ENCODE measurements around the gene ADGRL1. TPM values are rescaled to one million over a fixed set of nuclear protein-coding genes. Genes with fewer than 3 reads are reported as not detected.
"Not testable (repeated sequence)": the region's sequence is repeated elsewhere in the genome, so short reads cannot be mapped to it uniquely, and the experiment has no call there.

Gene ADGRL1
- total and polyA plus RNA-seq, 10 of the 15 experiments (the other 5 are each of a cell fraction or from before 2014, with no cell fraction given) = 0.05 to 4.8 (median 0.71) TPM

DNA sequence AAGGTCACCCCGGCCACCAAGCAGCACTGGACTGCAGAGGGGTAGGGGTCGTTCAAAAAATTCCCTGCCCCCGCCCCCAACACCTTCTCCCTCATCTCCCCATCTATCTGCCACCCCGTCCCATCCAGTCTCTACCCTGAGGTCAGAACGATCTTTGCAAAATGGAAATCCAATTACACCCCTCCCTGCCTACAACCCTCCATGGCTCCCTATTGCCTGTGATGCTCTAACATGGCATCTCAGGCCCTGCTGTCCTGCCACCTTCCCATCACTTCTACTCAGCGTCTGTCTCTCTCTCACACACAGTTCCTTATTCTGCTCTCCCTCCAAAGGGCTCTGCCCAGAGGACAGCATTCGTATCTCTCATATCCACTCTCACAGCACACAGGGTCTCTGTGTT lies 8.7 kb downstream of the ADGRL1 start:
- H3K9me3 ChIP-seq (replicated peaks; ENCODE audit: control insufficient read depth, insufficient read depth, low read length); SMC1A ChIA-PET (ENCODE audit: uncharacterized antibody, unreplicated experiment); H3K27me3 ChIP-seq (replicated peaks in 1 of 2; ENCODE audit: control insufficient read depth in 2 of 2, insufficient read depth in 2 of 2, low read length in 1 of 2); H3K4me3 ChIP-seq; BruUV-seq (replicated peaks); ATAC-seq; H2AFZ ChIP-seq (ENCODE audit: control insufficient read depth, low read depth, low read length); H3K36me3 ChIP-seq (ENCODE audit: control insufficient read depth in 2 of 2, insufficient read depth in 2 of 2, low read length in 1 of 2); H4K20me1 ChIP-seq (ENCODE audit: control insufficient read depth, insufficient read depth); H3K79me2 ChIP-seq (ENCODE audit: control insufficient read depth, insufficient read depth, low read length); H3K4me2 ChIP-seq (ENCODE audit: control insufficient read depth, insufficient read depth); DNase-seq (ENCODE audit: low read depth, low spot score); H3K4me1 ChIP-seq (ENCODE audit: control insufficient read depth, insufficient read depth, low read length); intact Hi-C loops (cut with micrococcal nuclease; ENCODE audit: unreplicated experiment); RAD21 ChIA-PET (ENCODE audit: unreplicated experiment); H3K9ac ChIP-seq (ENCODE audit: control insufficient read depth, insufficient read depth, low read length); POLR2A ChIA-PET; FAIRE-seq; H3K27ac ChIP-seq (ENCODE audit: control insufficient read depth, insufficient read depth): not testable (repeated sequence)
- 59% methylated on average over 6 of the region's 7 CpGs for WGBS (ENCODE audit: insufficient coverage, insufficient replicate concordance, low lambda C conversion rate, missing lambda C conversion rate)
- in situ Hi-C loops (cut with MboI) = loop anchor here (5.0 kb wide), 2 partner anchors 150 to 290 kb away; no protein-coding TSS in a partner anchor
- CTCF ChIA-PET = interaction anchor here (1.1 to 3.5 kb wide), 4 partner anchors 60 to 183 kb away, joined by 3 to 30 read pairs (median 11); partner anchors contain the start of gene ADGRE5

GRCh38 chr19:14196105-14196504 lies 9.9 kb downstream of the ADGRL1 start:
- RAD21 ChIA-PET (ENCODE audit: unreplicated experiment); BruUV-seq (replicated peaks); H4K20me1 ChIP-seq (ENCODE audit: control insufficient read depth, insufficient read depth); DNase-seq (ENCODE audit: low read depth, low spot score); H3K4me1 ChIP-seq (ENCODE audit: control insufficient read depth, insufficient read depth, low read length); H3K27ac ChIP-seq (ENCODE audit: control insufficient read depth, insufficient read depth); H3K9ac ChIP-seq (ENCODE audit: control insufficient read depth, insufficient read depth, low read length); H3K4me3 ChIP-seq; POLR2A ChIA-PET; H3K9me3 ChIP-seq (replicated peaks; ENCODE audit: control insufficient read depth, insufficient read depth, low read length); H3K79me2 ChIP-seq (ENCODE audit: control insufficient read depth, insufficient read depth, low read length); H3K36me3 ChIP-seq (ENCODE audit: control insufficient read depth in 2 of 2, insufficient read depth in 2 of 2, low read length in 1 of 2); H3K27me3 ChIP-seq (replicated peaks in 1 of 2; ENCODE audit: control insufficient read depth in 2 of 2, insufficient read depth in 2 of 2, low read length in 1 of 2): not testable (repeated sequence)
- TF ChIP-seq, protein P1, sequence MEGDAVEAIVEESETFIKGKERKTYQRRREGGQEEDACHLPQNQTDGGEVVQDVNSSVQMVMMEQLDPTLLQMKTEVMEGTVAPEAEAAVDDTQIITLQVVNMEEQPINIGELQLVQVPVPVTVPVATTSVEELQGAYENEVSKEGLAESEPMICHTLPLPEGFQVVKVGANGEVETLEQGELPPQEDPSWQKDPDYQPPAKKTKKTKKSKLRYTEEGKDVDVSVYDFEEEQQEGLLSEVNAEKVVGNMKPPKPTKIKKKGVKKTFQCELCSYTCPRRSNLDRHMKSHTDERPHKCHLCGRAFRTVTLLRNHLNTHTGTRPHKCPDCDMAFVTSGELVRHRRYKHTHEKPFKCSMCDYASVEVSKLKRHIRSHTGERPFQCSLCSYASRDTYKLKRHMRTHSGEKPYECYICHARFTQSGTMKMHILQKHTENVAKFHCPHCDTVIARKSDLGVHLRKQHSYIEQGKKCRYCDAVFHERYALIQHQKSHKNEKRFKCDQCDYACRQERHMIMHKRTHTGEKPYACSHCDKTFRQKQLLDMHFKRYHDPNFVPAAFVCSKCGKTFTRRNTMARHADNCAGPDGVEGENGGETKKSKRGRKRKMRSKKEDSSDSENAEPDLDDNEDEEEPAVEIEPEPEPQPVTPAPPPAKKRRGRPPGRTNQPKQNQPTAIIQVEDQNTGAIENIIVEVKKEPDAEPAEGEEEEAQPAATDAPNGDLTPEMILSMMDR (IDR thresholded peaks at IDR 0.05 in 2 of 3, conservative IDR thresholded peaks at IDR 0.05 in 1 of 3; ENCODE audit: control insufficient read depth in 2 of 3, extremely low read depth in 1 of 3, insufficient read depth in 1 of 3, low read depth in 3 of 3, low read length in 3 of 3) = peak; percentile 48 to 67 (median 58)
- TF ChIP-seq SMC3 (IDR thresholded peaks at IDR 0.05; ENCODE audit: borderline replicate concordance, low read length) (peak; percentile 57; the same call in 1 of the 2 replicates), SMARCA5 (IDR thresholded peaks at IDR 0.05) (peak; percentile 97), YY1 (IDR thresholded peaks at IDR 0.05; ENCODE audit: low read depth, low read length) (0 out of 2 replicates have a peak, but pooled peaks have one; percentile 29), RAD21 (IDR thresholded peaks at IDR 0.05; ENCODE audit: insufficient read depth, low read depth, low read length) (peak; percentile 54), RB1 (IDR thresholded peaks at IDR 0.05; ENCODE audit: borderline replicate concordance) (peak; percentile 42; the same call in 1 of the 2 replicates), ZNF217 (IDR thresholded peaks at IDR 0.05) (peak; percentile 71; the same call in 1 of the 2 replicates), RELA (IDR thresholded peaks at IDR 0.05; ENCODE audit: borderline replicate concordance, partially characterized antibody) (peak; percentile 23)
- intact Hi-C loops (cut with micrococcal nuclease; ENCODE audit: unreplicated experiment) = loop anchor here (1.0 kb wide), 1 partner anchor 152 kb away; no protein-coding TSS in a partner anchor
- SMC1A ChIA-PET (ENCODE audit: uncharacterized antibody, unreplicated experiment) = interaction anchor here (0.8 to 1.5 kb wide), 2 partner anchors 60 to 152 kb away, joined by 3 read pairs; partner anchors contain the start of gene ASF1B
- FAIRE-seq (peak; percentile 89), ATAC-seq (peak; percentile 84)
- Histone ChIP-seq H3K4me2 (ENCODE audit: control insufficient read depth, insufficient read depth) (0 out of 2 replicates have a peak overlapping the region, but pooled peaks have one; percentile 9), H2AFZ (ENCODE audit: control insufficient read depth, low read depth, low read length) (peak overlapping the region; percentile 47)
- CTCF ChIA-PET = interaction anchor here (0.8 to 2.6 kb wide), 4 partner anchors 59 to 185 kb away, joined by 3 to 30 read pairs (median 4); partner anchors contain the start of gene ADGRE5
- in situ Hi-C loops (cut with MboI) = loop anchor here (5.0 kb wide), 2 partner anchors 151 to 291 kb away; no protein-coding TSS in a partner anchor
- 0% methylated on average over 12 of the region's 12 CpGs for WGBS (ENCODE audit: insufficient coverage, insufficient replicate concordance, low lambda C conversion rate, missing lambda C conversion rate)

- H3K4me2 ChIP-seq (ENCODE audit: control insufficient read depth, insufficient read depth); ATAC-seq; H4K20me1 ChIP-seq (ENCODE audit: control insufficient read depth, insufficient read depth); BruUV-seq (replicated peaks); H3K4me1 ChIP-seq (ENCODE audit: control insufficient read depth, insufficient read depth, low read length); H3K4me3 ChIP-seq; H3K36me3 ChIP-seq (ENCODE audit: control insufficient read depth in 2 of 2, insufficient read depth in 2 of 2, low read length in 1 of 2); DNase-seq (ENCODE audit: low read depth, low spot score); H3K79me2 ChIP-seq (ENCODE audit: control insufficient read depth, insufficient read depth, low read length); FAIRE-seq; H3K9me3 ChIP-seq (replicated peaks; ENCODE audit: control insufficient read depth, insufficient read depth, low read length); POLR2A ChIA-PET; H3K27me3 ChIP-seq (replicated peaks in 1 of 2; ENCODE audit: control insufficient read depth in 2 of 2, insufficient read depth in 2 of 2, low read length in 1 of 2); H3K27ac ChIP-seq (ENCODE audit: control insufficient read depth, insufficient read depth); H2AFZ ChIP-seq (ENCODE audit: control insufficient read depth, low read depth, low read length); intact Hi-C loops (cut with micrococcal nuclease; ENCODE audit: unreplicated experiment); RAD21 ChIA-PET (ENCODE audit: unreplicated experiment); H3K9ac ChIP-seq (ENCODE audit: control insufficient read depth, insufficient read depth, low read length): not testable (repeated sequence)
- ChIA-PET SMC1A (ENCODE audit: uncharacterized antibody, unreplicated experiment) (interaction anchor here (1.5 kb wide), 1 partner anchor 59 kb away, joined by 3 read pairs; the partner anchor contains the start of gene ASF1B), CTCF (interaction anchor here (0.7 to 2.6 kb wide), 3 partner anchors 36 to 153 kb away, joined by 3 to 30 read pairs (median 5); no protein-coding TSS in a partner anchor)
- WGBS (ENCODE audit: insufficient coverage, insufficient replicate concordance, low lambda C conversion rate, missing lambda C conversion rate) = 57% methylated on average over 12 of the region's 12 CpGs
- in situ Hi-C loops (cut with MboI) = loop anchor here (5.0 kb wide), 2 partner anchors 152 to 292 kb away; no protein-coding TSS in a partner anchor
Measured at GRCh38 chr19:14195216-14195615, 10.8 kb downstream of the ADGRL1 start.

Measured in GM12878 (cell line).